ENCODE measurements around the gene IKBKE. TPM values are rescaled to one million over a fixed set of nuclear protein-coding genes. Genes with fewer than 3 reads are reported as not detected.

Gene IKBKE
- polyA plus RNA-seq (ENCODE audit: insufficient read length), result 2.9 TPM

DNA sequence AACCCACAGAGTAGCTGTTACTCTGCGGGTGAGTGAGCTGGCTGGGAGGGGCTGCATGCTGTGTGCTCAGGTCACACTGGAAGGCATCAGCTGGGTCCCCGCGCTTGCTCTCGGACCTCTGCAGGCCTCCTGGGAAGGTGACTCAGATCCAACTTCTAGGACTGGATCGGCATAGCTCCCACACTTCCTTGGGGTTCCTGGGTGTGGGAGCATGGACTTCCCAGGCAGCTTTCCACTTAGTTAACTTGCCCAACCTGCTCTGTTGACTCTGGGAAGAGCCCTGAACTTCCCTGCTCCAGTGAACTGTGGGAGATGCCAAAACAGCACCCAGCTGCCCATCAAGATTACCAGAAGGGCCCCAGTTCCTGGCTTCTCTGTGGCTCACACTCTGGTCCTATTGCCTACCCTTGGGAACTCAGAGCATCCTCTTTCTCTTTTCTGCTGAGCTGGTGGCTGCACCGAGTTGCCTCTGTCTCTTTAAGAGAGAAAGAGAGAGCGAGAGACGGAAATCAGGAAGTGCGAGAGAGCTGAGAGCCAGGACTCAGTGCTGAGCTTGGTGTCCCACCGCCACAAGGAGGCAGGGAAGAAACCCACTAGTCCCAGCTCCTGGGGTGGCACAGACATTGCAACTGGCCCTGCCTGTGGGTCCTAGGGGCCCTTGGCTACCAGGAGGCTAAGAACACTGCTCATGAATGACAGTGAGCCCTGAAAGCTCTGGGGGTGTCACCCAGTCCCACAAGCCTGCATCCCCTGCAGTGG is at the start of gene IKBKE:
Gene IKBKE (plus strand): TSS at position 544 of the 759 bp plus-strand sequence. CDS start 2,752 bp downstream, outside the sequence.
- no peak for DNase-seq (ENCODE audit: low read depth)

DNA sequence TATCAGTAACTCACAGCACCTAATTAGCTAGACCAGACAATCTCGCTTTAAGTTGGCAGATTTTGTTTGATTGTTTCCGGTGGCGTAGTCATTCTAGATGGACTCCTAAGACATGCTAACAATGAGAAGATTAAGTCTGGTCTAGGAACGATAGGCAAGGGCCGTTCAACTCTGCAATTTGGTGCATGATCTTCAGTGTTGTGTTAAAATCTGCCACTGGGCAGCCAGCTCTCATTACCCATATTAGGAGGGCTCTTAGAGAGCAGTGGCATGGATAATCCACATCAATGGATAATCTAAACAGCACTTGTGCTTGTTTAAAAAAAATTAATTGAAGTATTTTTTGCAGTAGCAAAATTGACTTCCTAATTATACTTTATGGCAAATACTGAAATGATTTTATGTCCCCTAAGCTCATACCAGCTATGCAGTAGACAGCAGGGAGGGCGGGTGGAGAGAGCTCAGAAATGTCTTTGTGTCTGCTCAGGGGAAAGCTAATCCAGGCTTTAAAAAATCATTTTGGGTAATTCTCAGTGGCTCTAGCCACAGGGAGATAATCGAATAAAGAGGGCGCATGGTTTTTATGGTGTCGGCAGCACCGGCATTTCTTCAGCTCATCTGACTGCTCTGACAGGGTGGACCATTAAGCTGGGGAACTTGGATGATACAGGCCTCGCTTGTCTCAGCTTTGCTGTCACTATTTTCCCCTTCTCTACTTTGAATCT is 48.5 kb upstream of the IKBKE start:
- DNase-seq (ENCODE audit: low read depth), result no peak

DNA sequence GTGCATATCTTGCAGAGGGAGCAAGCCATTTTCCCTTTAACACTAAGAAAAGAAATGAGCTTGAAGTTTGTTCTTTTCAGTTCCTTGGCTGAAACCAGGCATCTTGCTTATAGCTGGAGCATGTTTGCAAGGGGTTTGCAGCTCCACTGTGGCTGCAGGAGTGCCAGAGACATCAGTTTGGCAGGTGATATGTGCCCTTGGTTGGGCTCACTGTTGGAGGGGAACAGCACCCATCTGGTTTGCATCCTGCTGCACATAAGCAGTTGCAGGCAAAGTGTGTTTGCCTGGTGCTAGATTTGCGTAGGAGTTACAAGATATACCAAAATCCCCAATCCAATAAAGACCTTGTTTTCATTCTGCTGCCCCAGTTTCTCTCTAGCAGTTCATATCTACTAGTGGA is 47.8 kb upstream of the IKBKE start:
- DNase-seq (ENCODE audit: low read depth), result no peak

DNA sequence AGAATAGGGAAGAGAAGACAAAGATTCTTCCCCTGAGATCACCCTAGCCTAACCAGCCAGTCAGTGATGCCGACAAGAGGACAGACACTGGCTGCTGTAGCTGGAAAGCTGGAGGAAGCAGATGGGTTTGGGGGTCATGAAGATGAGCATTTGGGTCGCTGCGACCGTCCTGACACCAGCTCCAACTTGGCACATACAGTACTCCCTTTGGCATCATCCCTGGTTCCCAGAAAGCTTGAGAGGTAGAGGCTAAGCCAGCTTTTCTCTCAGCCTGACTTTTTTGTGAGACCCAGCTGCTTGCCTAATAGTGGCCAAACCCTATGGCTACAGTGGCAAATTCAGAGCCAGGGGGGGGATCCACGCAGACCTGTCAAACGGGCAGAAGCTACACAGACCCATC is 43.0 kb upstream of the IKBKE start:
- DNase-seq (ENCODE audit: low read depth), result no peak

DNA sequence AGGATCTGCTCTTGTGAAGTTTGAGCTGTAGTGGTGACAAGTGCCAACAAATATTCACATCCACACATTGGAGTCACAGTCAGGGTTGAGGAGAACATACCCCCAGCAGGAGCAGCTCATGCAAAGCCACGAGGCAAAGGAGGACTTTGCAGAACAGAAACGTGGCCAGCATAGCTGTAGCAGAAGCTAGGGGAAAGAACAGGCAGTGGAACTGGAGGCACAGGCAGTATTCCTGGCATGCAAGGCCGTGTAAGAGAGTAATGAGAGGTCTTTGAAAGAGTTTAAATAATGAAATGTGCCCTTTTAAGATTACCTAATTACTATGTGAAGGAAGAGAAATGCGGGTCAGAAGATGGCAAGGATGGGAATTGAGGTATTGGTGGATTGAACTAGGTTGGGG is 40.9 kb upstream of the IKBKE start:
- DNase-seq (ENCODE audit: low read depth), result no peak

DNA sequence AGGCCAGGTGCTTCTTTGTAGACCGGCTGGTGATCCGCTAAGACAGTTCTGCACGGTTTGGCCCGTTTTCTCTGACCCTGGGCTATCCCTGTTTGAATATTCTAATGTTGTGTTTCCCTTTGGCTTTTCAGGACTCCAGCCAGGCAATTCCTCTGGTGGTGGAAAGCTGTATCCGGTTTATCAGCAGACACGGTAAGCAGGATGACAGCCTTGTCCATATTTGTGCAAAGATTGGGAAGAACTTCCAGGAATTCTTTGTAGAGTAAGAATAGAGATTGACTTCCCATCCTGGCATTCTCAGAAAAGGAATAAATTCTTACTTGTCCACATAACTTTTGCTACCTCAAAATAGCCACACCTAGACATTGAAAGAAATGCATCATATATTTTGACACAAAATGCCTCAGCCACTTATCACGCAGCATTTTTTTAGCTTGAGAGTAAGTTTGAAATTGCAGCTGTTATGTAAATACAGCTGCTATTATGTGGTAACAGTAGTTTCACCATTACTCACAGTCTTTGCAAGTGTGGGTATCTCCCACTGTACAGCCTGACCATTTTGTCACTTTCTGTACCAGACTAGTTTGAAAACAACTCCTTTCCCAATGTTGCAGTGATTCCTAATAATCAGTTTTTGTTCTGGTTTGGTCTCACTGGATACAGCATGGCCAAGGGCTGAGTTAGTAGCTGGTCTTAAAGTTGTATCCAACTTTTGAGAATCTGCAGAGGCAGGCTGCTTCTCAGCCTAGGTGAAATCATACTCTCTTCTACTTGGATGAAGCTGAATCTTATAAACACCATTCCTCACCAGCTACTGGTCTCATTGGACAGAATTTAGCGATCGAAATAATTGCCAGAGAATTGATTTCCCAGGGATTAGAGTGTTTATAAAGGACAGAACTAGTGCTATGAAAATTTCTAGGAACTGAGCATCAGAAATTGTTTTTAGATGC is 40.0 kb upstream of the IKBKE start:
- no peak for DNase-seq (ENCODE audit: low read depth)

DNA sequence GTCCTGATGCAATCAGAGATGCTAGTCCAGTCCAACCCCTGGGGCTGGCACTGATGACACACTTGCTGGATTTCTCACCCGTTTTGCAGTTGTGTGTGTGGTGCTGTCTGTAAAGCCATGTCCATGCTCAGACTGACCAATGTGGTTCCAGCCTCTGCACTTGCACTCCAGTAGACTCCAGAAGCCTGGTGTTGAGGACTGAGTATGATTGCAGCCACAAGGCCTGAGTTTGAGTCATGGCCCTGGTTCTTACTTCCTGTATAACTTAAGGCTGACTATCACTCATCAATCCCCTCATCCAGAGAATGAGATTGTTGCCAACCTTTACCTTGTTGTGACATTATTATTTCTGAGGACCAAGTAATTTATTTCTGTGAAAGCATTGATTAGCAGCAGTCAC is 34.8 kb upstream of the IKBKE start:
- DNase-seq (ENCODE audit: low read depth), result no peak

DNA sequence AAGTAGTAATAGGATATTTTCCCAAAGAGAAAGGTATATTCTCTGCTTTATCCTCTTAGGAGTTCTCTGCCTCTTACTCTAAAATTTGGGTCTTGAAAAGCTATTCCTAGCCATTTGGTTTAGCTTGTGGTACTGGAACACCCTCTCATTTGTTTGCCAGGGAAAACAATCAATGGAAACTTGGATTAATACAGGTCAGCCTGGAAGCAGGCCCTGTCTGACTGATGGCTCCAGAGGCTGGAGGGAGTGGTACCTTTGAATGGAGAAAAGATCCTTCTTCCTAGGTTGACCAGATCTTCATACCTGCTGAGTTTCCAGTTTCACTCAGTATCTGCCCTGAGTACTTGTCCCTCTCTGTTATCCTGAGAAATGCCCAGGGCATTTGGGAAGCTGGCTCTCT is 31.7 kb upstream of the IKBKE start:
- no peak for DNase-seq (ENCODE audit: low read depth)

DNA sequence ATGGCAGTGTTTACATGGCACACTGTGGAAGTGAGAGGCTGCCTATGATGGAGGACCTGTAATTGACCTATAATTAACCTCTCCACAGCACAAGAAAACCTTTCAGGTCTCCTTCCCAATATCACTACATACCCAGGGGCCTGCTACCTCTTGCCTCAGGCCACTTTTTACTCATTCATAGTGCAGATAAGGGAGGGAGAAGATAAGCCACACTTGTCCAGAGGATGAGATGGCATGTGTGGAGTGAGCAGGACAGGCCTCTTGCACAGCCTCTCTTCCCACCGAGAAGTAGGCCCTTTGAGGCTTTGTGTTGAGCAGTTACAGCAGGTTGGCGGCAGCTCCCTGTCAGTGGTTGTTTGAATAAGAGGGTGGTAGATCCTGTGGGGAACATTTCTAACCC is 31.1 kb upstream of the IKBKE start:
- DNase-seq (ENCODE audit: low read depth), result no peak

DNA sequence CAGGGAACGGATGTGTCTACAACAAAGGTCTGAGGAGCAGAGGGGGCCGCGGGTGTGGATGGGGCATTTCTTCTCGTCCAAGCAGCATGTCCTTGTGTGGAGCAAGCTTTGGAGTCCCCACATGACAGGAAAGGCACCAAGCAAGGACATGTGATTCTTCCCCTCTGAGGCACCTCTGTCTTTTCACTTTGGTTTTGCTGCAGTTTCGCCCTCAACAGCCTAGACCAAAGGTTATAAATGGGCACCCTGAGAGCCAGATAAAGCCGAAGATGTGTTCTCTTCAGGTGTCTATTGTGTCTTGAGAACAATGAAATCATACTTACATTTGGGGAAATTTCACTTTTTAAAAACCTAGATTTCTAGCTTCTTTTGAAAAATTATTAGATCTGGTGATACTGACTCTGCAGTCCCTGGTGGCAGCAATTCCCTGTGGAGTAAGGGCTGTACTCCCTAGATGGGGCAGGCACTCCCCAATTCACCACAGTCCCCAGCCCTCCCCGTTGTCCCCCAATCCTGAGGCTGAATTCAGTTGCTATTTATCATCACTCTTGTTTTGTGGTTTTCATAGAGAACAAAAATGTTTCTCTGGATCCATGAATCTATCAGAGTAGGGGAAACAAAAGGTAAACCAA is 28.8 kb upstream of the IKBKE start:
- no peak for DNase-seq (ENCODE audit: low read depth)

DNA sequence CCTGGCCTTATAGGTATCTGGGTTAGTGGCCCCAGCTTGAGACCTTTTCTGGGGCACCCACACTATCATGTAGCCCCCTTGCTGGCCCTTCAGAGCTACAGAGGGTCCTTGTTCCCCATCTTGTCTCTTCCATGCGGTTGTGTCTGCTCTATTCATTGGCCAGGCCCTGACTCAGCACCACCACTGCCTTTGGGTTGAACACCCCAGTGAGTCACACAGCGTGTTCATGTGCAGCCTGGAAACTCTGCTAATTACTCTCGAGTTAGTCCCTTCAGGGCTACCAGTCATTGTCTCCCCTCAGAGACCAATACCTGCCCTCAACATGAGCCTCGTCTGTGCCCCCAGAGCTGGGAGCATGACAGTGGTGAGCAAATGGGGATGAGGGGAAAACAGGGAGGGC is 28.2 kb upstream of the IKBKE start:
- no peak for DNase-seq (ENCODE audit: low read depth)

DNA sequence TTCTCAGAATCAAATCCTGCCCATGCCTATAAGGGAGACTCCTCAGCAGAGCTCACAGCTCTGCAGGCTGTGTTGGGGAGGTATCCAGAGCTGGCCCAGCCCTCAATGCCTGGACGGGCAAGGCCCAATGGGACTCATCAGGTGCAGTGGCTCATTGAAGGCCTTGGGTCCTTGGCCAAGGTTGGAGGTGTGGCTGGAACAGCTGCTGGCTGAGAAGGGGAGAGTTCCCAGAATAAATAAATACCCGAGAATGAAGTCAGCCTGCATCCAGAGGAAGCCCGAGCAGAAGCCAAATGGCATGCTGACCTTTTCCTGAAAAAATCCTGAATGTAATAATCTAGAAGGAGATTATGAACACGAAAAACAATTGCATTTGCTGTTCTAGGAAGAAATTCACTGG is 25.2 kb upstream of the IKBKE start:
- no peak for DNase-seq (ENCODE audit: low read depth)

DNA sequence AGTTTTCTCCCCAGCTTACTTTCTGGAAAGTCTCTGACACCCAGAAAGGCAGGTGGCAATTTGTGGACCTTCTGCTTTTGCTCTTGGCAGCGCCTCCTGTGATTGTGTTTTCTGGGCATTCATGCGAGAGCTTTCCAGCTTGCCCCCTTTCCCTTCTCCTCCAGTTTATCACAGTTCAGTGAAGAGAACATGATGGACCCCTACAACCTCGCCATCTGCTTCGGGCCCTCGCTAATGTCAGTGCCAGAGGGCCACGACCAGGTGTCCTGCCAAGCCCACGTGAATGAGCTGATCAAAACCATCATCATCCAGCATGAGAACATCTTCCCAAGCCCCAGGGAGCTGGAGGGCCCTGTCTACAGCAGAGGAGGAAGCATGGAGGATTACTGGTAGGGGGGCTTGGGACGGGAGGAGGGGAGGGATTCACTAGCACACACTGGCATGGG is 24.3 kb upstream of the IKBKE start:
- DNase-seq (ENCODE audit: low read depth), result no peak

DNA sequence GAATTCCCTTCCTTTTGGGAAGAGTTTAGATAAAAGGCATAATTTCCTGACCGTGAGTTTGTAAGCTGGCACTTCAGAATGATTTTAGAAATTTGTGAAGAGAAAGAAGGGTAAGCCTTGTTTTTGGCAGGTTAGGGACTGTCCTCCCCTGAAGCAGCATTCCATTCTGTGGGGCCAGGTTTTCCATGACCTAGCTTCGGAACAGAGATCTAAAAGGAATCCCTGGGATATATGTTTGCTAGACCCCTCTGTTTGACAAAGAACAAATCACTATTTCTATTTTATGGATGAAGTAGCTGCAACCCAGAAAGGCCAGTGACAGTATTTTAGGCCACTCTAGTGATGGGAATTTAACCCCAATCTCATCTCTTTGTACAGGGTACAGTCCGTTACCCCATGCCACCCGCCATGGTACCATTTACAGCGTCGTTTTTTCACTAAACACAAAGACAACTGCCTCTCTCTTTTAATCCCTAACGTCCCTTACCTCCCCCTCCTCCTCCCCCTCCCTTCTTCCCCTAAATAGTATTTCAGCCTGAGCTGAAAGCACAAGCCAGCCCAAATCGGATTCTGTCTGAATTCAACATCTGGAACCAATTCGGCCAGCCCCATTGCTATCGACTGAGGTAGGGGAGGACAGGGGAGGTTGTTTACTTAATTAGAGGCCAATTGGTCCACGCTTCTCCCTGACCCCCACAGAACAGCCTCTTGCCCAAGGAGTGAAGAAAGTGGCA is 23.4 kb upstream of the IKBKE start:
- no peak for DNase-seq (ENCODE audit: low read depth)

DNA sequence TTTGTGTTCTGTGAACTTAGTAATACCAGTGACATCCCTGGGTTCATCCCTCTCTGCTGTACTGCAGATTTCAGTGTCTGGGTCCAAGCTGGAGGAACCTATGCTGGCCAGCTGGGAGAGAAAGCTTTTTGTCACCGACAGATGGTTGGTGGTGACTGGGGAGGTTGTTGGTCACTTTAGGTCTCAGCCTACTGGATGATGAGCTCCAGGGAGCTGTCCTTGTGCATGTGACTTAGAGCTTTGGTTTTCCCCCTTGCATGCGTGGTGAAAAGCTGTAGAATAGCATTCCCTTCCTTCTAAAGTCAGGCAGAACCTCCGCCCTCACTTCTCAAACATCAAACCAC is 22.9 kb upstream of the IKBKE start:
- DNase-seq (ENCODE audit: low read depth), result no peak

DNA sequence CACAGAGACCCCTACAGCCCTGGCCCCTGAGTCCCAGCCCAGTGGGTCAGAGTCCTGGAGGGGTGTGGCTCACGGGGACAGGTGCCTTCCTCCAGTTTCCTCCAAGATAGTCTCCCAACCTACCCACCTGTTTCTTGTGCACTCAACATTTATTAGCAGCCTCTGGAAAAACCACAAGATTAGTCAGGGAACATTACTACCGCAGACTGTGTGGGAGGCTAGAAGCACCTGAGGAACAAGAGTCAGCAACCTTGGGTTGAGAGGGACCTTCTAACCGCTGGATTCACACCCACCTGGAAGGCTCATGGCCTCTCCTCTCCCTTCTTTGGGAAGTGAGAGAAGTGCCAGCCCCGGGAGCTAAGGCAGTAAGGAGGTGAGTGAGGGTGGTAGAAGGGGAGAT is 22.5 kb upstream of the IKBKE start:
- DNase-seq (ENCODE audit: low read depth), result no peak

DNA sequence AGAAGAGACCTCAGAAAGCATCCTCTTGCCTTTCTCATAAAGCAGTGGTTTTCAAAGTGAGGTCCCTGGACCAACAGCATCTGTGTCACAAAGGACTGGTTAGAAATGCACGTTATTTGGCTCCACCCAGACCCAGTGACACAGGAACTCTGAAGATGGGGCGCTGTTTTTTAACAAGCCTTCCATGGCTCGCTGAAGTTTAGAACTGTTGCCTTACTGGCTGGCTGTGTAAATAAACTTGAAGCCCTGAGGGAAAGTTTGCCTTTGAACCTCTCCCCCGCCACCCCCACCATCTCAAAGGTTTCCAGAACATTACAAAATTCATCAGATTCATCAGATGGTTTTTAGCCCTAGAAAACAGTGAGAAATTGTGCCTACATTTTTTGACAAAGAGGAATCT is 21.8 kb upstream of the IKBKE start:
- no peak for DNase-seq (ENCODE audit: low read depth)

DNA sequence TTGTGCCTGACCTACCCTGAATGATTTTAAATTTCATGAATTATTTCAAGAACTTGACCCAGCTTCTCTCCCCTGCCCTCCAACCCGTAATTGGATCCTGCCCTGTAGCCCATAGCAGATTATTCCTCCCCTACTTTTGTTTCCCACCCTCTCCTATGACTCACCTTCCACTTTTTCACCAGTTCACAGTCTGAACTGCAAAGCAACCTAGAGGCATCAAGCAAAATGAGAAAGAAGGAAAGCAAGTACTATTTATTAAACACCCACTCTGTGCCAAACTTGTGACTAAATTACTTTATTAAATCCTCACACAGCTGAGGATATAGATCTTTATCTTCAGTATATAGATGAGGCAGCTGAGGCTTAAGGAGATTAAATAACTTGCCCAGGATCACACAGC is 20.7 kb upstream of the IKBKE start:
- DNase-seq (ENCODE audit: low read depth), result no peak

DNA sequence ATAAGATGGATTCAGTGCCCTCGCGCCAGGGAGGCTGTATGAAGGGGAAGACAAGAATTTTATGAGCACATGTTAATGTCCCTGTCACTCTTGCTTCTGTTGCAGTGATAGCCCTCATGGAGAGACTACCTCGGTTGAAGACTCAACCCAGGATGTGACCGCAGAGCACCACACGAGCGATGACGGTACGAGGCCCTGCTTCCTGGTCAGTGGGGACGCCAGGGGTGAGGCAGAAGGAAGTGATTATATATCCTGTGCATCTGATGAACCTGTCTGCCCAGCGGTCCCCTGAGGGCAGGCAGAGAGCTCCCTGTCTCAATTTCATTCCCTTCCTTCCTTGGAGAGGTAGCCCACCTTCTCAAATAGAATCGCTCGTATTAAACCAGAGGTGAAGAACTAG is 20.0 kb upstream of the IKBKE start:
- DNase-seq (ENCODE audit: low read depth), result no peak

DNA sequence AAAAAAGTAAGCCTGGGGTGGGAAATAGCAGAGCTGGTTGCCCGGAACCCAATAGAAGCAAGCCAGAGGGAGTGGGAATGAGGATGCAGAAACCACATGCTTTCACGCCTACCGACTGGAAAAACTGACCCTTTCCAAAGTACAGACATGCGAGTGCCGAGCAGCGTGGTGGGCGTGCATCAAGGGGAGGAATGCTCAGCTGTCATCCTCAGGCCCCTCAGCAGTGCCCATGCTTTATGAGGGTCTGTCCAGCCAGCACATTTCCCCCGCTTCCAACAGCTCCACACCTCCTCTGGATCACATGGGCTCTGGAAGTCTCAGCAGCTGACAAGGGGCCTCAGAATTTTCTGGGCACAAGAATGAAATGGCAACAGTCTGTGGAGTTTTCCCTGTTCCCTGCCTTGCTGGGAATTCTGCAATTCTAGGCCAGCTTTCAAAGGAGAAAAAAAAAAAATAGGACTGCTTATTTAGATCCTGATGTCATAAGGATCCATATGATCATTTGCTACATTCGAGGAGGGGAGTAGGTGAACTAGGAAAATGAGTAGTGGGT is 19.1 kb upstream of the IKBKE start:
- no peak for DNase-seq (ENCODE audit: low read depth)

DNA sequence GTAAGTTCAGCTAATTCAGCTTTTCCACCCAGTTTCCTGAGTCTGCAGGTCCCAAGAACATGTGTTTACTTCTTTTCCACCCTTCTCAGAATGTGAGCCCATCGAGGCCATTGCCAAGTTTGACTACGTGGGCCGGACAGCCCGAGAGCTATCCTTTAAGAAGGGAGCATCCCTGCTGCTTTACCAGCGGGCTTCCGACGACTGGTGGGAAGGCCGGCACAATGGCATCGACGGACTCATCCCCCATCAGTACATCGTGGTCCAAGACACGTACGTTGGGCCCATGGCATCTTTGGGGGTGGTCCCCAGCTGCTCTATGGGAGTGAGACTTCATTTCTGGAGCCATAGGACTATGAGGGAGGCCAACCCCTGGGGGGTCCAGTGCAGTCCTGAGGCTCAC is 17.2 kb upstream of the IKBKE start:
- no peak for DNase-seq (ENCODE audit: low read depth)

Measured in forelimb muscle (tissue), 1 donor.